HepG2 (cell line): ENCODE measurements around the gene BTNL3.

ENCODE experiments used
- CC2D1A ChIP-seq: sonication (generic); formaldehyde crosslinking; IDR thresholded peaks from 2 replicates; pipeline ENCODE4 v1.8.1; 2023; ENCODE audit warnings: mild to moderate bottlenecking, missing genetic modification reagents
- JUND ChIP-seq: sonication (generic); formaldehyde crosslinking; IDR thresholded peaks from 2 replicates; pipeline ENCODE4 v1.8.0; 2022; ENCODE audit warnings: mild to moderate bottlenecking, missing genetic modification reagents
- NFYB ChIP-seq: sonication (generic); formaldehyde crosslinking; IDR thresholded peaks from 2 replicates; pipeline ENCODE4 v1.4.0; 2020; ENCODE audit warnings: missing genetic modification reagents
- TAF1 ChIP-seq: sonication (generic); formaldehyde crosslinking; IDR thresholded peaks from 2 replicates; pipeline ENCODE4 v1.4.0; 2020; ENCODE audit warnings: missing genetic modification reagents
- TFAP4 ChIP-seq: sonication (generic); IDR thresholded peaks from 2 replicates; pipeline ENCODE4 v1.6.1; 2016; ENCODE audit warnings: low read depth, borderline replicate concordance
- THRA ChIP-seq: sonication (generic); formaldehyde crosslinking; IDR thresholded peaks from 2 replicates; pipeline ENCODE4 v1.4.0; 2020; ENCODE audit warnings: missing genetic modification reagents, borderline replicate concordance
- ZBTB39 ChIP-seq: sonication (generic); formaldehyde crosslinking; IDR thresholded peaks from 2 replicates; pipeline ENCODE4 v1.5.0; 2020; ENCODE audit warnings: missing genetic modification reagents
- ZBTB4 ChIP-seq: sonication (generic); formaldehyde crosslinking; IDR thresholded peaks from 2 replicates; pipeline ENCODE4 v1.4.0; 2020; ENCODE audit warnings: missing genetic modification reagents, mild to moderate bottlenecking, borderline replicate concordance
- ZC3H4 ChIP-seq: sonication (generic); formaldehyde crosslinking; IDR thresholded peaks from 2 replicates; pipeline ENCODE4 v1.4.0; 2020; ENCODE audit warnings: missing genetic modification reagents, borderline replicate concordance

GRCh38 chr5:181005791-181006190 lies 17.1 kb downstream of the BTNL3 start:
- TF ChIP-seq CC2D1A (CRISPR knock-in tag) (no peak), THRA (CRISPR knock-in tag) (no peak), NFYB (CRISPR knock-in tag) (no peak), ZC3H4 (CRISPR knock-in tag) (no peak), ZBTB4 (CRISPR knock-in tag) (no peak), JUND (CRISPR knock-in tag) (no peak), ZBTB39 (CRISPR knock-in tag) (no peak), TAF1 (CRISPR knock-in tag) (no peak), TFAP4 (no peak)
